Gastrocnemius medialis (tissue), 4 donors: ENCODE measurements around the gene ZNF396. TPM values are rescaled to one million over a fixed set of nuclear protein-coding genes. Genes with fewer than 3 reads are reported as not detected.

Experiments used
- ATAC-seq, 2 donors: fragments of 150-250 bp; one replicate each; pipeline ENCODE4 v1.9.1; 2016
- DNase-seq, 2 donors: peaks; one replicate each; pipeline ENCODE4 v3.0.0-alpha.2; 2019
- H3K27ac ChIP-seq, 4 donors: fragments of 200-600 bp; sonication (generic); 1 replicate in 1 of 4; 2 replicates in 3 of 4; pipeline ENCODE4 v1.5.1; 2016 to 2018; ENCODE audit warnings: mild to moderate bottlenecking in 2 of 4, moderate library complexity in 1 of 4
- H3K27me3 ChIP-seq, 3 donors: fragments of 200-600 bp; sonication (generic) in 2 of 3; 1 replicate in 1 of 3; 2 replicates in 2 of 3; pipeline versions ENCODE4 v1.5.1 to v1.6.0; 2016 to 2019; ENCODE audit warnings: mild to moderate bottlenecking in 1 of 3, moderate library complexity in 1 of 3
- H3K36me3 ChIP-seq, 2 donors: fragments of 200-600 bp; sonication (generic) in 1 of 2; one replicate each; pipeline ENCODE4 v1.5.1; 2017 to 2018
- H3K4me1 ChIP-seq, 2 donors: fragments of 200-600 bp; sonication (generic) in 1 of 2; one replicate each; pipeline ENCODE4 v1.5.1; 2016 to 2017; ENCODE audit warnings: mild to moderate bottlenecking in 2 of 2
- H3K4me3 ChIP-seq, 4 donors: fragments of 200-600 bp; sonication (generic) in 3 of 4; 1 replicate in 1 of 4; 2 replicates in 3 of 4; pipeline ENCODE4 v1.5.1; 2016 to 2019; ENCODE audit warnings: mild to moderate bottlenecking in 2 of 4
- H3K9me3 ChIP-seq, 3 donors: fragments of 200-600 bp; sonication (generic) in 2 of 3; 1 replicate in 1 of 3; 2 replicates in 2 of 3; pipeline ENCODE4 v1.5.1; 2016 to 2019
- CTCF ChIP-seq, 5 experiments: fragments of 450-650 bp in 3 of 5; fragments of 200-600 bp in 2 of 5; sonication (generic) in 2 of 5; IDR thresholded peaks in 4 of 5; conservative IDR thresholded peaks in 1 of 5; 1 replicate in 4 of 5; 2 replicates in 1 of 5; pipeline ENCODE4 v1.5.1; 2016 to 2019; ENCODE audit warnings: antibody characterized with exemption in 5 of 5, mild to moderate bottlenecking in 3 of 5, moderate library complexity in 3 of 5
- POLR2A ChIP-seq, 2 donors: fragments of 450-650 bp; IDR thresholded peaks; one replicate each; pipeline ENCODE4 v1.6.1; 2017; ENCODE audit warnings: antibody characterized with exemption in 2 of 2, mild to moderate bottlenecking in 2 of 2, moderate library complexity in 2 of 2
- in situ Hi-C, 4 donors: fragments of 200-750 bp; cut with MboI; loops; one replicate each; pipeline versions ENCODE4 v1.15.0 to v1.8.0; 2017; ENCODE audit warnings: low sequenced_read_pairs in 4 of 4
- intact Hi-C: fragments of 100-400 bp; cut with DNase I; formaldehyde crosslinking; loops from one replicate; pipeline ENCODE4 v1.15.1; 2023; ENCODE audit warnings: low total_unique reads
- total RNA-seq, 4 donors: library from RNA; depleted of rRNA; stranded (reverse); fragments of >200 nt; gene quantifications; one replicate each; pipeline versions ENCODE4 v1.1.0 to v1.2.3, GENCODE V29; 2016

The ZNF396 gene
- total RNA-seq, 4 donors from 2014 or later: 0.29 to 0.92 (median 0.63) TPM

- Histone ChIP-seq H3K27ac (peak within 1 kb of the TSS; percentile 99 to 100 (median 99)), H3K4me3 (peak within 1 kb of the TSS; percentile 67 to 100 (median 92)), H3K36me3 (peaks cover 0 to 13% of the 10 kb centered on the region in 2 donors), H3K9me3 (no peaks in the 10 kb centered on the region), H3K27me3 (no peaks in the 10 kb centered on the region), H3K4me1 (peaks cover 48 to 51% of the 10 kb centered on the region in 2 donors)
- TF ChIP-seq POLR2A (IDR thresholded peaks at IDR 0.05) (peak; percentile 79 to 83), CTCF (IDR thresholded peaks at IDR 0.05 in 4 of 5, conservative IDR thresholded peaks at IDR 0.05 in 1 of 5) (no peak)
- DNase-seq: peak; percentile 93 to 94
- in situ Hi-C loops (loop anchor here in 3 of 4 donors (5.0 to 10.0 kb wide), 3 partner anchors 49 to 339 kb away; partner anchors contain the start of gene ZSCAN30 (in 2 of the 3)), intact Hi-C loops (loop anchor here (1.0 to 10.0 kb wide), 6 partner anchors 53 to 785 kb away; partner anchors contain the start of genes ELP2, INO80C, RMP24 and SLC39A6)
- ATAC-seq: peak; percentile 95
Observed at GRCh38 chr18:35343936-35344735, 33.0 kb downstream of the ZNF396 start, which contains the start of gene ZNF24. Gene ZNF24, minus strand, starts transcription at chr18:35344420. Its CDS starts 3,770 bp downstream, at chr18:35340650.

- intact Hi-C loops (loop anchor here (10.0 kb wide), 1 partner anchor 349 kb away; no protein-coding TSS in a partner anchor), in situ Hi-C loops (loop anchor here in 3 of 4 donors (5.0 to 10.0 kb wide), 3 partner anchors 49 to 339 kb away; partner anchors contain the start of gene ZSCAN30 (in 2 of the 3))
- Histone ChIP-seq H3K27me3 (no peaks in the 10 kb centered on the region), H3K27ac (peak overlapping the region; percentile 99 to 100 (median 99)), H3K9me3 (no peaks in the 10 kb centered on the region), H3K4me1 (peaks cover 51 to 54% of the 10 kb centered on the region in 2 donors), H3K36me3 (peaks cover 0 to 19% of the 10 kb centered on the region in 2 donors), H3K4me3 (peak overlapping the region; percentile 67 to 100 (median 92))
- no peak for ATAC-seq
- no peak for TF ChIP-seq CTCF (IDR thresholded peaks at IDR 0.05 in 4 of 5, conservative IDR thresholded peaks at IDR 0.05 in 1 of 5)
- TF ChIP-seq POLR2A (IDR thresholded peaks at IDR 0.05): no peak
- DNase-seq: no peak
Observed at GRCh38 chr18:35343488-35343935, 33.6 kb downstream of the ZNF396 start.

GRCh38 chr18:35337286-35337685 lies 39.9 kb downstream of the ZNF396 start:
- TF ChIP-seq CTCF (IDR thresholded peaks at IDR 0.05 in 4 of 5, conservative IDR thresholded peaks at IDR 0.05 in 1 of 5) (no peak), POLR2A (IDR thresholded peaks at IDR 0.05) (no peak)
- no peaks in the 10 kb centered on the region for H3K27me3 ChIP-seq
- intact Hi-C loops (no loop called here), in situ Hi-C loops (no loop called here)
- no peaks in the 10 kb centered on the region for H3K9me3 ChIP-seq
- no peak for ATAC-seq
- H3K36me3 ChIP-seq: peaks cover 0 to 80% of the 10 kb centered on the region in 2 donors
- H3K27ac ChIP-seq: no peak overlapping the region
- no peak overlapping the region for H3K4me3 ChIP-seq
- peaks cover 31 to 41% of the 10 kb centered on the region in 2 donors for H3K4me1 ChIP-seq
- no peak for DNase-seq

- no peak for ATAC-seq
- H3K4me1 ChIP-seq: peaks cover 21 to 27% of the 10 kb centered on the region in 2 donors
- no peak overlapping the region for H3K4me3 ChIP-seq
- no peaks in the 10 kb centered on the region for H3K27me3 ChIP-seq
- H3K27ac ChIP-seq: no peak overlapping the region
- DNase-seq: no peak
- in situ Hi-C loops: no loop called here
- TF ChIP-seq POLR2A (IDR thresholded peaks at IDR 0.05) (no peak), CTCF (IDR thresholded peaks at IDR 0.05 in 4 of 5, conservative IDR thresholded peaks at IDR 0.05 in 1 of 5) (no peak)
- intact Hi-C loops: no loop called here
- H3K36me3 ChIP-seq: peaks cover 0 to 92% of the 10 kb centered on the region in 2 donors
- no peaks in the 10 kb centered on the region for H3K9me3 ChIP-seq
Observed at GRCh38 chr18:35335866-35336265, 41.3 kb downstream of the ZNF396 start.
